Body of pancreas (tissue), 4 donors: ENCODE measurements around the gene CREM.

Source experiments
- POLR2A ChIP-seq, 3 donors: fragments of 450-650 bp; IDR thresholded peaks; one replicate each; pipeline ENCODE4 v1.6.1; 2016; ENCODE audit warnings: antibody characterized with exemption in 3 of 3, mild to moderate bottlenecking in 2 of 3
- TF ChIP-seq, protein P1 (sequence below), 7 experiments: fragments of 450-650 bp in 4 of 7; fragments of 200-600 bp in 3 of 7; sonication (generic) in 3 of 7; IDR thresholded peaks; one replicate each; pipeline ENCODE4 v1.5.1; 2016 to 2019; ENCODE audit warnings: antibody characterized with exemption in 7 of 7

GRCh38 chr10:35165811-35166210, 39.2 kb downstream of the CREM start:
- TF ChIP-seq, protein P1, sequence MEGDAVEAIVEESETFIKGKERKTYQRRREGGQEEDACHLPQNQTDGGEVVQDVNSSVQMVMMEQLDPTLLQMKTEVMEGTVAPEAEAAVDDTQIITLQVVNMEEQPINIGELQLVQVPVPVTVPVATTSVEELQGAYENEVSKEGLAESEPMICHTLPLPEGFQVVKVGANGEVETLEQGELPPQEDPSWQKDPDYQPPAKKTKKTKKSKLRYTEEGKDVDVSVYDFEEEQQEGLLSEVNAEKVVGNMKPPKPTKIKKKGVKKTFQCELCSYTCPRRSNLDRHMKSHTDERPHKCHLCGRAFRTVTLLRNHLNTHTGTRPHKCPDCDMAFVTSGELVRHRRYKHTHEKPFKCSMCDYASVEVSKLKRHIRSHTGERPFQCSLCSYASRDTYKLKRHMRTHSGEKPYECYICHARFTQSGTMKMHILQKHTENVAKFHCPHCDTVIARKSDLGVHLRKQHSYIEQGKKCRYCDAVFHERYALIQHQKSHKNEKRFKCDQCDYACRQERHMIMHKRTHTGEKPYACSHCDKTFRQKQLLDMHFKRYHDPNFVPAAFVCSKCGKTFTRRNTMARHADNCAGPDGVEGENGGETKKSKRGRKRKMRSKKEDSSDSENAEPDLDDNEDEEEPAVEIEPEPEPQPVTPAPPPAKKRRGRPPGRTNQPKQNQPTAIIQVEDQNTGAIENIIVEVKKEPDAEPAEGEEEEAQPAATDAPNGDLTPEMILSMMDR (IDR thresholded peaks at IDR 0.05) = no peak
- TF ChIP-seq POLR2A (IDR thresholded peaks at IDR 0.05) = no peak
